ENCODE measurements around the gene GPALPP1. TPM values are rescaled to one million over a fixed set of nuclear protein-coding genes. Genes with fewer than 3 reads are reported as not detected.
A peak's percentile ranks its signal among the peaks of the same experiment; 100 is the strongest.

The GPALPP1 gene
- total RNA-seq, 1 experiment from 2014 or later = 36.4 TPM

- POLR2A ChIA-PET (ENCODE audit: unreplicated experiment) = interaction anchor here (0.6 kb wide), 1 partner anchor 238 kb away, joined by 4 read pairs; no protein-coding TSS in a partner anchor
- BruUV-seq (replicated peaks) = no TSS peak
- CTCF ChIA-PET = interaction anchor here (1.0 kb wide), 1 partner anchor 441 kb away, joined by 3 read pairs; no protein-coding TSS in a partner anchor
These were observed 36.7 kb upstream of the GPALPP1 start for GRCh38 chr13:44952671-44953070.

GRCh38 chr13:44954224-44954623 is 35.1 kb upstream of the GPALPP1 start:
- intact Hi-C loops (cut with micrococcal nuclease; ENCODE audit: unreplicated experiment) = no loop called here
- Histone ChIP-seq H4K20me1 (ENCODE audit: insufficient read depth) (no peaks in the 10 kb centered on the region), H3K4me2 (no peak overlapping the region), H3K9me3 (ENCODE audit: insufficient read depth, low read depth) (no peaks in the 10 kb centered on the region), H2AFZ (no peak overlapping the region), H3K9me2 (ENCODE audit: insufficient read depth) (no peaks in the 10 kb centered on the region), H3K79me2 (ENCODE audit: low read depth) (no peaks in the 10 kb centered on the region), H3K27me3 (ENCODE audit: insufficient read depth, low read depth) (no peaks in the 10 kb centered on the region), H3K36me3 (ENCODE audit: low read depth) (peaks cover 12% of the 10 kb centered on the region; the same call in 1 of the 2 replicates), H3K4me1 (replicated peaks; ENCODE audit: insufficient read depth) (no peaks in the 10 kb centered on the region), H3F3A (ENCODE audit: insufficient read depth, low read depth) (peaks cover 5% of the 10 kb centered on the region; the same call in 1 of the 2 replicates), H3K4me3 (no peak overlapping the region), H3K27ac (no peak overlapping the region)
- ChIA-PET CTCF (no interaction called here), POLR2A (ENCODE audit: unreplicated experiment) (no interaction called here)
- no peak for DNase-seq
- no TSS peak for BruUV-seq (replicated peaks)
- no peak for TF ChIP-seq CTCF (conservative IDR thresholded peaks at IDR 0.05)
- no peak for TF ChIP-seq EZH2 (IDR thresholded peaks at IDR 0.05; ENCODE audit: low read depth)

More at GRCh38 chr13:44952671-44953070, 36.7 kb upstream of the GPALPP1 start:
- H3K4me1 ChIP-seq (replicated peaks; ENCODE audit: insufficient read depth) = no peaks in the 10 kb centered on the region
- H3K79me2 ChIP-seq (ENCODE audit: low read depth) = no peaks in the 10 kb centered on the region
- H3K9me3 ChIP-seq (ENCODE audit: insufficient read depth, low read depth) = no peaks in the 10 kb centered on the region
- H3F3A ChIP-seq (ENCODE audit: insufficient read depth, low read depth) = peaks cover under 1% of the 10 kb centered on the region; the same call in 1 of the 2 replicates
- no peaks in the 10 kb centered on the region for H4K20me1 ChIP-seq (ENCODE audit: insufficient read depth)
- no peak overlapping the region for H3K4me3 ChIP-seq
- no peak overlapping the region for H3K27ac ChIP-seq
- H3K27me3 ChIP-seq (ENCODE audit: insufficient read depth, low read depth) = no peaks in the 10 kb centered on the region
- no peak overlapping the region for H3K4me2 ChIP-seq
- peaks cover 11% of the 10 kb centered on the region; the same call in 1 of the 2 replicates for H3K36me3 ChIP-seq (ENCODE audit: low read depth)
- intact Hi-C loops (cut with micrococcal nuclease; ENCODE audit: unreplicated experiment) = no loop called here
- no peak overlapping the region for H2AFZ ChIP-seq
- no peaks in the 10 kb centered on the region for H3K9me2 ChIP-seq (ENCODE audit: insufficient read depth)
- no peak for TF ChIP-seq CTCF (conservative IDR thresholded peaks at IDR 0.05)
- no peak for TF ChIP-seq EZH2 (IDR thresholded peaks at IDR 0.05; ENCODE audit: low read depth)
- no peak for DNase-seq

- Histone ChIP-seq H3K9me3 (ENCODE audit: insufficient read depth, low read depth) (no peaks in the 10 kb centered on the region), H3K4me2 (no peak overlapping the region), H2AFZ (no peak overlapping the region), H3K36me3 (ENCODE audit: low read depth) (peaks cover 15% of the 10 kb centered on the region; the same call in 1 of the 2 replicates), H3K27ac (no peak overlapping the region), H3K4me1 (replicated peaks; ENCODE audit: insufficient read depth) (no peaks in the 10 kb centered on the region), H3K79me2 (ENCODE audit: low read depth) (no peaks in the 10 kb centered on the region), H3K4me3 (no peak overlapping the region), H3K9me2 (ENCODE audit: insufficient read depth) (no peaks in the 10 kb centered on the region), H4K20me1 (ENCODE audit: insufficient read depth) (no peaks in the 10 kb centered on the region), H3K27me3 (ENCODE audit: insufficient read depth, low read depth) (no peaks in the 10 kb centered on the region), H3F3A (ENCODE audit: insufficient read depth, low read depth) (peaks cover 5% of the 10 kb centered on the region; the same call in 1 of the 2 replicates)
- TF ChIP-seq CTCF (conservative IDR thresholded peaks at IDR 0.05) (no peak), EZH2 (IDR thresholded peaks at IDR 0.05; ENCODE audit: low read depth) (no peak)
- ChIA-PET CTCF (interaction anchor here (0.7 kb wide), 1 partner anchor 18 kb away, joined by 4 read pairs; no protein-coding TSS in a partner anchor), POLR2A (ENCODE audit: unreplicated experiment) (interaction anchor here (0.5 to 0.7 kb wide), 2 partner anchors 465 to 490 kb away, joined by 8 to 15 read pairs; no protein-coding TSS in a partner anchor)
- no TSS peak for BruUV-seq (replicated peaks)
- peak; percentile 27 to 38 for DNase-seq
- intact Hi-C loops (cut with micrococcal nuclease; ENCODE audit: unreplicated experiment) = loop anchor here (1.0 kb wide), 1 partner anchor 12 kb away; no protein-coding TSS in a partner anchor
These were observed 33.9 kb upstream of the GPALPP1 start for GRCh38 chr13:44955406-44955805.

Measured in PC-9 (cell line).